ENCODE results near the gene SERTAD4. TPM values are rescaled to one million over a fixed set of nuclear protein-coding genes. Genes with fewer than 3 reads are reported as not detected.
"Not testable (repeated sequence)": the region's sequence is repeated elsewhere in the genome, so short reads cannot be mapped to it uniquely, and the experiment has no call there.

SERTAD4 gene
- polyA plus RNA-seq, 3 donors from 2014 or later = not detected

DNA sequence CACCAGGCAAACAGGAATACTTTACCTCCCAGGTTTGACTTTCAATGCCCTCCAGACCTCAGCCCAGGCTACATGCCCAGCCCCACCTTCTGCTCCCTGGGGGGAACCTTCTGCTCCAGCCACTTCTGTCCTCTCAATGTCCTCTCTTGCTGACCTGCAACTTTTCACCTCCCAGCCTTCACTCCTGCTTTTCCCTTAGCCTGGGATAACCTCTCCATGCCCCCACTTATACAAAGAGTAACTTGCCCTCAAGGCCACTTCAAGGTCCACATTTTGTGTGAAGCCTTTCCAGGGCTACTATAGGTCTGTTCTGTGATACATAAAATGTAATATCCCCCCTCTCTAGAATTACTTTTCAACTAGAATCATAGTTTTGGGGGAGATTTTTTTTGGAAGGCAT lies 21.7 kb downstream of the SERTAD4 start:
- Mint-ChIP-seq H3K27ac (no peak overlapping the region), H3K4me1 (peaks cover 7 to 8% of the 10 kb centered on the region in 2 donors), H3K4me3 (peak overlapping the region in 1 of 5 donors; percentile 61), H3K27me3 (ENCODE audit: low read depth in 3 of 3) (peaks cover 5 to 27% (median 17%) of the 10 kb centered on the region in 3 donors), H3K9me3 (peaks cover 0 to 6% (median 2%) of the 10 kb centered on the region in 6 donors), H3K36me3 (peaks cover 0 to 5% (median 4%) of the 10 kb centered on the region in 3 donors)
- DNase-seq = no peak

DNA sequence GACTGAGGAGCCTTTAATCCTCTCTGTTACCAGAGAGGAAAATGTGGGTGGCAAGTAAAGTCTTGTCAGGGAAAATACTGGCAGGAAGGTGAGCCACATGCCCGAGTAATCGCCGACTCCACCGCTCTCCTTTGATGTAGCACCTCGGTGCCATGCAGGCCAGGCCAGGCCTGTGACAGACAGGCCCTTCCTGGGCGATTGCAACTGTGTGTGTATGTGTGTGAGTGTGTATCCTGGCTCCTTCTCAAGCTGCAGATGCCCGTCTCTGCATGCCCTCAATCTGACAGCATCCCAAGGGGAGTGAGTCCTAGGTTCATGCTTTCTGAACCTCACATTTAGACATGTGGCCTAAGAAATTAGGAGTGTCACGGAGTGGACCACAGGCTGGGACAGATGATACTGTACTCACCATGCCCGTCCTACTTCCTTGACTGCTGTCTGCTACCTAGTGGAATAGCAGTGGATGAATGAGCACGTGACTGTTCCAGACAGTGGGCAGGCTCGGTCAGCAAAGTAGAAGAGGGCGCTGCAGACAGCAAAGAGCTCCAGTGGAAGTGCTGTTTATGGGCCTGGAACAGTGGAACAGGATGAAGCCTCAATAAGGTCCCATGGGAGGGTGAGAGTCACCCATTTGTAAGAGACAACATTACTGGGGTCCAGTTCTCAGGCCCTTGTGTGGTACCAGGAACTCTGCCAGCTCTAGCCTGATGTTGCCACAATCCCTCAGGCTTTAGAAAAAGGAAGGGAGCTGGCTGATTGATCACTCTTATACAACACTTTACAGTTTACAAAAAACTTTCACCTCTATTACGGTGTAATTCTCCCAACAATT lies 25.3 kb downstream of the SERTAD4 start:
- no peak for DNase-seq
- no peak overlapping the region for H3K4me3 Mint-ChIP-seq
- H3K27me3 Mint-ChIP-seq (ENCODE audit: low read depth in 3 of 3) = peaks cover 2 to 17% (median 3%) of the 10 kb centered on the region in 3 donors
- peaks cover 0 to 5% (median 0%) of the 10 kb centered on the region in 6 donors for H3K9me3 Mint-ChIP-seq
- no peak overlapping the region for H3K27ac Mint-ChIP-seq
- H3K36me3 Mint-ChIP-seq = peaks cover 0 to 5% (median 0%) of the 10 kb centered on the region in 3 donors
- H3K4me1 Mint-ChIP-seq = no peaks in the 10 kb centered on the region

DNA sequence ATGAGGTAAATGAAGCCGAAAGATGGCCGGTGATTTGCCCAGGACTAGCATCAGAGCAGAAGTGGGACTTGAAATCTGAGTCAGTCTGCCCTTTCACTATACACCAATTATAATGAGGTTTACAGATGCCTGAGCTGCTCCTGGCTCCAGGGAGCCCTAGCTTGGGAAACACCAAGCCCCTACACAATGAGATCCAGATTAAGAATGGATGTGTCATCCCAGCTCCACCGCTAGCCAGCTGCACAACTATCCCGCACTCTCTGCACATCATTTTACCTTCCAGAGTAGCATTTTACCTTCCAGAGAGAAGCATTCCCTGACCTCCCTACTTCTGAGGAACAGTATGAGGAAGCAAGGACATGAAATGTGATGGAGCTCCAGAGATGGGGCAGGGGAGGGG lies 27.0 kb downstream of the SERTAD4 start:
- H3K36me3 Mint-ChIP-seq = no peaks in the 10 kb centered on the region
- H3K9me3 Mint-ChIP-seq = peaks cover 0 to under 1% (median 0%) of the 10 kb centered on the region in 6 donors
- H3K4me1 Mint-ChIP-seq = no peaks in the 10 kb centered on the region
- DNase-seq = no peak
- H3K27ac Mint-ChIP-seq = no peak overlapping the region
- no peak overlapping the region for H3K4me3 Mint-ChIP-seq
- H3K27me3 Mint-ChIP-seq (ENCODE audit: low read depth in 3 of 3) = peaks cover 0 to 5% (median 0%) of the 10 kb centered on the region in 3 donors

DNA sequence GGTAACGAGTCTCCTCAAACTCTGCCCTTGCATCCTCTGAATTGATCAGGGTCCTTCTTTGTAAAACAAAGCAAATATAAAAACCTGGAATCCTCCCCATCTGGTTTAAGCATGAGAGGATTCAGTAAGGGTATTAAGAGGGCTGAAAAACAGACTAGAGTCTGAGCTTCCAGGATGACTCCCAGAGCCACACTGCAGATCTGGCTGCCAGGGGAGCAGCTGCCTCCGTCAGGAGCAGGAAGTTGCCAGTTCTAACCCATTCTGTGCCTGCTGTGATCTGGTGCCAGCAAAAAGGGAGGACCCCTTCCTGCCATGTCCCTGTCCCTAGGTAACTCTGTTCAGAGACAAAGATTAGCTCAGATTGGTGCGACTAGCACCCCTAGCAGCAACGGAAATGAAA lies 27.5 kb downstream of the SERTAD4 start:
- Mint-ChIP-seq H3K9me3 (no peaks in the 10 kb centered on the region), H3K4me1 (no peaks in the 10 kb centered on the region), H3K27me3 (ENCODE audit: low read depth in 3 of 3) (peaks cover 0 to 2% (median 0%) of the 10 kb centered on the region in 3 donors), H3K27ac (no peak overlapping the region), H3K4me3 (no peak overlapping the region), H3K36me3 (no peaks in the 10 kb centered on the region)
- no peak for DNase-seq

DNA sequence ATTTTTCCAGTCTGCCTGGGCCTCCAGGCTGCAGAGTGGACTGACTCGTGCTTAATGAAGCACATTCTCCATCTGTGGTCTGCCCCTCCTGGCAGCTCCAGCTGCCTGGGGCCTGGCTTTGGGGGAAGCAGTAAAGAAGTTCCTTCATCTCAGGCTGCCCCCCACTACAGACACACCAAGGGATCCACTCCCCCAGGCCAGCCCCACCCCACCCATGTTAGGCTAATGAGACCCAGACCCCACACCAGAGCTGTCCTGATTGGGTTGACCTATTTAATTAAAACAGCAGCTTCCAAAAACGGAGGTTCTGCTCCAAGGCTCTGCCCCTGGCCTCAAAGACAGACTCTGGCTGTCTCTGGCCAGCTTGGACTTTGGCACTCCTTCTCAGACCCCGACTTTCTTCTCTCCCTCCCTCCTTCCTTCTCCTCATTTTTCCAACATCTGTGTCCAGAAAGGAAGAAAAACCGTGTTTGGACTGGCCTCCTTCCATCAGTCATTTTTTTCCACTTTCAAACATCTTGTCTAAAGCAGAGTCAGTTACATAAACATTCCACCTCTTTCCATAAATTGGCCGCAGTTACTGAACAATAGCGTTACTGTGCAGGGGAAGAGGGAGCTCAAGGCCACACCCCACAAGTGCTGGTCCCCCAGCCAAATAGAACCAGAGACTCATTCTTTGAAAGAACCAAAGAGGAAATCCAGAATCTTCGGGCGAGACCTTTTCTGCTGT lies 29.7 kb downstream of the SERTAD4 start:
- Mint-ChIP-seq H3K9me3 (no peaks in the 10 kb centered on the region), H3K27me3 (ENCODE audit: low read depth in 3 of 3) (peaks cover 0 to 2% (median 0%) of the 10 kb centered on the region in 3 donors), H3K27ac (no peak overlapping the region), H3K4me3 (no peak overlapping the region), H3K4me1 (no peaks in the 10 kb centered on the region), H3K36me3 (no peaks in the 10 kb centered on the region)
- no peak for DNase-seq

DNA sequence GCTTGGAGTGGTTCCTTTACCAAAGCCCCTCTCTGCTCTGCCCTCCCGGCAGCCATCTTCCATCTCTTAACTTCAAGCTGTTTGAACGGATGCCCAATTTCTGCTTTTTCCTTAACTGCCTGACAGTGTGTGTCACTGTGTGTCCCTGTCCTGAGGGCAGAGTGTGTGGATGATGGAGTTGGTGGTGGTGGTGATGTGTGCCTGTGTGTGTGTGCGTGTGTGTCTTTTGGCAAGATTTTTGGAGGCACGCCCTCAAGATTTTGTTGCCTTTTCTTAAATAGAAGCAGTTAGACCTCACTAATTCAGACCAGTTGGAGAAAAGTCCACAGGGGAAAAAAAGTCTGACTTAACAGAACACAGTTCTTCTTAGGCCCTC lies 30.3 kb downstream of the SERTAD4 start:
- no peaks in the 10 kb centered on the region for H3K9me3 Mint-ChIP-seq
- no peak overlapping the region for H3K27ac Mint-ChIP-seq
- H3K36me3 Mint-ChIP-seq = no peaks in the 10 kb centered on the region
- DNase-seq = no peak
- H3K4me1 Mint-ChIP-seq = no peaks in the 10 kb centered on the region
- H3K4me3 Mint-ChIP-seq = no peak overlapping the region
- H3K27me3 Mint-ChIP-seq (ENCODE audit: low read depth in 3 of 3) = peaks cover 0 to 2% (median 0%) of the 10 kb centered on the region in 3 donors

DNA sequence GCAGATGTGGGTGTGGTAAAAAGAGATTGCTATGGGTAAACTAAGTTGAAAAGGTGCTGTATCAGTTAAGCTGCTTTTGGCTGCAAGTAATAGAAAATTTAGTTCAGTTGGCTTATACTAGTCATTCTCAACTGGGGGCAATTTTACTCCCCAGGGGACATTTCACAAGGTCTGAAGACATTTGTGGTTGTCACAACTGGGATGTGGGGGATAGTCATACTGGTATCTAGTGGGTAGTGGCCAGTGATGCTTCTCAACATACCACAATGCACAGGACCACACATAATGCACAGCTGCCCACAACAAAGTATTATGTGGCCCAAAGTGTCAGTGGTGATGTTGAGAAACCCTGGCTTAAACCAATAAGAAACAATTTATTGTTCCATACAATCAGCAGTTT lies 31.4 kb downstream of the SERTAD4 start:
- no peaks in the 10 kb centered on the region for H3K36me3 Mint-ChIP-seq
- H3K9me3 Mint-ChIP-seq = no peaks in the 10 kb centered on the region
- no peaks in the 10 kb centered on the region for H3K4me1 Mint-ChIP-seq
- H3K27me3 Mint-ChIP-seq (ENCODE audit: low read depth in 3 of 3) = peaks cover 0 to 2% (median 0%) of the 10 kb centered on the region in 3 donors
- H3K4me3 Mint-ChIP-seq = no peak overlapping the region
- no peak for DNase-seq
- H3K27ac Mint-ChIP-seq = no peak overlapping the region

DNA sequence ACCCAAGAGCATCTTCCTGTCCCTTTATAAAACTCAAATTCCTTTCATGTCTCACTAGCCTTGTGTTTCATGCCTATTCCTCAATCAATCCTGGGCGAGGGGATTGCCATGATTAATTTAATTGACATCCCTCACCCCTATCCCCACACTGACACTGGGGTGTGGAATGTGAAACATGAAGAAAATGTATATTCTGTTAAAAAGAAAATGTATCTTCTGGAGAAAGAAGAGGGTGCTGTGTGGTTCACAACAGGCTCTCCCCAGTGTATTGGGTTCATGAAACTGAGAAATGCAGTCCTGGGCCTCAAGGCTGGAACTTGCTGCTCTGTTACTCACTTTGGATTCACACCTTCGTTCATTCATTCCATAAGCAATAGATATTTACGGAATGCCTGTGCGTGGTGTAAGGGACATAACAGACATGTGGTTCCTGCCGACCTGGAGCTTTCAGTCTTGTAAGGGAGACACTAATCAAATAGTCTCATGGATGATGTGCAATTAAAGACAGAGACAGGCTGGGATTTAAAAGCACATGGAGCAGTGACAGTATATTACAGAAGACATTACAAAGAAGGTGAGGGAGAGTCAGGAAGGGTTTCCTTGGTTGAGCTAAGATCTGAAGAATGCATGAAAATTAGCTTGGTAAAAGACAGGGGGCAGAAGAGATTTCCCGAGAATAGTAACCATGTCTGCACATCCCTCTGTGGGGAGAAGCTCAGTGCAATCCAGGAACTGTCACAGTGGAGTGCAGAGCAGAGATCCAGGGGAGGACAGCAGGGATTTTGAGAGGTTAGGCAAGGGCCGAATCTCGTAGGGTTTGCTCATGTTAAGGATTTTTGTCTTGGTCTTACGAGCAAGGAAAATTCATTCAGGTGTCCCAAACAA lies 32.1 kb downstream of the SERTAD4 start:
- Mint-ChIP-seq H3K27me3 (ENCODE audit: low read depth in 3 of 3) (peaks cover 0 to 3% (median 0%) of the 10 kb centered on the region in 3 donors), H3K4me3 (no peak overlapping the region), H3K9me3 (no peaks in the 10 kb centered on the region), H3K36me3 (no peaks in the 10 kb centered on the region), H3K4me1 (no peaks in the 10 kb centered on the region), H3K27ac (no peak overlapping the region)
- DNase-seq = no peak

DNA sequence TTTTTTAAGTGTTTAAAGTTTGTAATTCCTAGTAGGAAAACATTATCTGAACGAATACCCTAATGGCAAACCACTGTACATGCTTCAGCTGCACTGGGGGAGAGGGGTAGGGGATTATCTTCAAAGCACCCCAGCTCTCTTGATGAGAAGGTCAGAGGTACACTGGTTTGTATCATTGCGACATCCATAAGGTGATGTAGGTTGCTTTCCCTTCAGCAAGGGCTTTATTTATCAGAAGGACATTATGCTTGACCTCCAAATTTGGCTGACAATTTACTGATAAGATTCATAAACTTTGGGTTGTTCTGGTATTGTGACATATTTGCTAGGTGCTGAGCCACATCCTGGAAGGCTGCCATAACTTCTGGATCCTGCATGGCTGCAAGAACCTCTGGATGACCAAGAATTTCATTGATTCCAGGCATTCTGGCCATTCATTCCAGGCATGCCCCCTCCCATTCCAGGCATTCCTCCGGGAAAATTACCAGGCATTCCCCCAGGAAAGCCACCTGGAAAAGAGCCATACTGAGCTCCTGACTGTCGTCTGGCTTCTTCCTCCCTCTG lies 32.9 kb downstream of the SERTAD4 start:
- not testable (repeated sequence) for H3K9me3 Mint-ChIP-seq; H3K36me3 Mint-ChIP-seq; H3K27me3 Mint-ChIP-seq (ENCODE audit: low read depth in 3 of 3); DNase-seq; H3K27ac Mint-ChIP-seq; H3K4me1 Mint-ChIP-seq; H3K4me3 Mint-ChIP-seq

DNA sequence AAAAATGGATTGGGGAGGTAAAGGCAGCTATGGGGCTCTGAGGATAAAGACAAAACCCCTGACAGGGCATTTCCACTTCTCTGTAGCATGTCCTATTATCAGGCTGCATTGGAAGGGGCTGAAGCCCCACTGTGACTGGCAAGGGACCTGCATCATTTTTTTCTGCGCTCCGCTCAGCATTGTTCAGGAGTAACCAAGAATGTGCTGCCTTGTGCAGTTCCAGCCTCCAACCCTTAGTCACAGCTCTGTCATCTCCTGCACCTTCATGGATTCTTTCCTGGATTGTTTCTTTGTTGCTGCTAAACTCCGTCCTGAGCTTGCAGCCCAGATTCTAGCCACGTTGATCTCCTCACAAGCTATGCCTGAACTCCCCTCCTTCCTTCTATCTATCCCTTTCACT lies 37.4 kb downstream of the SERTAD4 start:
- H3K9me3 Mint-ChIP-seq = no peaks in the 10 kb centered on the region
- no peaks in the 10 kb centered on the region for H3K36me3 Mint-ChIP-seq
- H3K27me3 Mint-ChIP-seq (ENCODE audit: low read depth in 3 of 3) = peaks cover 2 to 4% (median 3%) of the 10 kb centered on the region in 3 donors
- no peak overlapping the region for H3K27ac Mint-ChIP-seq
- no peak for DNase-seq
- H3K4me3 Mint-ChIP-seq = no peak overlapping the region
- no peaks in the 10 kb centered on the region for H3K4me1 Mint-ChIP-seq

DNA sequence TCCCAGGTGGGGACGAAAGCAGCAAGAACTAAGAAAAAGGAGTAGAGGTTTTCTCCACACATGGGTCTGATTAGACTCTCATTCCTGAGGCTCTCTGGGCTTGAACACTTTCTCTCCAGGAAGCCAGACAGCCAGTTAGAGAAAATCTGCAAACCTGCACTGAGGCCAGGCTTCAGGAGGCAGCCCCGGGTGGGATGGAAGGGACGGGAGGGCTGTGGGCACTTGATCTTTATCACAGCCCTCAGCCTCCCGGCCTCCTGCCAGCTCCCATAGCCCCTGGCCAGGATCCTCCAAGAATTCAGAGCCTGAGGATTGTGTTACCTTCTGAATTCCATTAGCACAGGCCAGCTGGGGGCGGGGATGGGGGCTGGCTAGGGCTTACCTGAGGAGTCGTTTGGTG lies 40.1 kb downstream of the SERTAD4 start:
- Mint-ChIP-seq H3K4me3 (no peak overlapping the region), H3K27ac (no peak overlapping the region), H3K27me3 (ENCODE audit: low read depth in 3 of 3) (peaks cover 2 to 6% (median 2%) of the 10 kb centered on the region in 3 donors), H3K4me1 (no peaks in the 10 kb centered on the region), H3K9me3 (peaks cover 0 to under 1% (median 0%) of the 10 kb centered on the region in 6 donors), H3K36me3 (no peaks in the 10 kb centered on the region)
- DNase-seq = no peak

DNA sequence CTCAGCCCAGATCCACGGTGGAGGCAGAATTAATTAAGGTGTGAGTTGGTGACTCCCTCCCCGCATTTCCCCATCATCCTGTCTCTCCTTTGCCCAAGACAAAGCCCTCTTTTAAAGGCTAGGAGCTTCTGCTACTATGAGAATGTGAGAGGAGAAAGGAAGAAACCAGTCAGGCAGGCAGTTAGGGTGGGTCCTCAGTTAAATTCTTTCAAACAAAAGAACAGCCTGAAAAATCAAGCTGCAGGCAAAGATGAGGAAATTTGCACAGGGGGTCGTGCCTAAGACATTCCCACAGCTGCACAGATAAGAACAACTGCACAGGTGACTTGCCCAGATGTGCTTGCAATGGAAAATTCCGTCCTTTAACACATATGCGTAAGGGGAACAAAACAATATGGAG lies 47.6 kb downstream of the SERTAD4 start:
- Mint-ChIP-seq H3K36me3 (no peaks in the 10 kb centered on the region), H3K4me1 (no peaks in the 10 kb centered on the region), H3K27me3 (ENCODE audit: low read depth in 3 of 3) (peaks cover 3 to 10% (median 3%) of the 10 kb centered on the region in 3 donors), H3K27ac (no peak overlapping the region), H3K9me3 (peaks cover 10 to 31% (median 18%) of the 10 kb centered on the region in 6 donors), H3K4me3 (no peak overlapping the region)
- no peak for DNase-seq

DNA sequence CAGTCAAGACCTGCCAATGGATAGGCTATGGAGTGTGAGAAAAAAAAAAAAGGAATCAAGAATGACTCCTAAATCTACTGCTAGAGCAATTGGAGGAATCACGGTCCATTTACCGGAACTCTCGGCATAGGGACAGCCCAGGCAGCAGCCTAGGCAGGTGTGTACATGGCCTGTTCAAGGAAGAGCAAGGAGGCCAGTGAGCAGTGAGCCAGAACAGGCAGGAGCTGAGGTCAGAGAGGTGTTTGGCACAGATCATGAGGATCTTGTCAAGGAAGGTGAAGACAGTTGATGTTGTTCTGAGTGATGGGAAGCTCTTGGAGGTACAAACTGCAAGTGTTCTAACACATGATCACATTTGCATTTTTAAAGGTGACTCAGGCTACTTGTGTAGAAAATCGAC lies 55.5 kb downstream of the SERTAD4 start:
- H3K4me1 Mint-ChIP-seq = no peaks in the 10 kb centered on the region
- no peak overlapping the region for H3K27ac Mint-ChIP-seq
- H3K27me3 Mint-ChIP-seq (ENCODE audit: low read depth in 3 of 3) = peaks cover 5 to 18% (median 6%) of the 10 kb centered on the region in 3 donors
- DNase-seq = no peak
- H3K4me3 Mint-ChIP-seq = no peak overlapping the region
- no peaks in the 10 kb centered on the region for H3K9me3 Mint-ChIP-seq
- no peaks in the 10 kb centered on the region for H3K36me3 Mint-ChIP-seq
